Neural cell (in vitro differentiated cells): ENCODE measurements around the gene SENP8. TPM values are rescaled to one million over a fixed set of nuclear protein-coding genes. Genes with fewer than 3 reads are reported as not detected.

Source experiments
- H2AFZ ChIP-seq: fragments of 200-600, 300-800 bp; sonication (generic), shearing (Covaris generic); 2 replicates; pipeline ENCODE4 v1.6.0; 2014; ENCODE audit warnings: low read depth, mild to moderate bottlenecking, antibody characterized with exemption, low read length, moderate library complexity
- H3F3A ChIP-seq: fragments of 200-600 bp; shearing (Covaris generic); 2 replicates; pipeline ENCODE4 v1.6.1; 2016; ENCODE audit warnings: mild to moderate bottlenecking, moderate library complexity, mixed read lengths, antibody characterized with exemption, low read length; ENCODE audit not compliant: insufficient read depth, poor library complexity, severe bottlenecking
- H3K27ac ChIP-seq: fragments of 200-600, 300-800 bp; sonication (generic), shearing (Covaris generic); 2 replicates; pipeline ENCODE4 v1.5.1; 2014; ENCODE audit warnings: mild to moderate bottlenecking, low read length, moderate library complexity
- H3K27me3 ChIP-seq: fragments of 300-800, 200-600 bp; sonication (generic), shearing (Covaris generic); 2 replicates; pipeline ENCODE4 v1.6.0; 2014; ENCODE audit warnings: mild to moderate bottlenecking, low read depth, low read length, moderate library complexity; ENCODE audit not compliant: insufficient read depth
- H3K36me3 ChIP-seq: fragments of 300-800, 200-600 bp; sonication (generic), shearing (Covaris generic); 2 replicates; pipeline ENCODE4 v1.5.1; 2014; ENCODE audit warnings: mild to moderate bottlenecking, antibody characterized with exemption, low read length, moderate library complexity; ENCODE audit not compliant: insufficient read depth
- H3K4me2 ChIP-seq: fragments of 300-800, 200-600 bp; sonication (generic), shearing (Covaris generic); 2 replicates; pipeline ENCODE4 v1.6.0; 2014; ENCODE audit warnings: mild to moderate bottlenecking, low read length
- H3K4me3 ChIP-seq: fragments of 300-800, 200-600 bp; sonication (generic), shearing (Covaris generic); 2 replicates; pipeline ENCODE4 v1.5.1; 2014; ENCODE audit warnings: mild to moderate bottlenecking, low read length, moderate library complexity
- H3K79me2 ChIP-seq: fragments of 200-600 bp; shearing (Covaris generic); replicated peaks from 2 replicates; pipeline ENCODE4 v1.6.0; 2014; ENCODE audit warnings: mild to moderate bottlenecking, low read length, moderate library complexity; ENCODE audit not compliant: insufficient read depth
- H3K9ac ChIP-seq: fragments of 300-800, 200-600 bp; sonication (generic), shearing (Covaris generic); 2 replicates; pipeline ENCODE4 v1.6.1; 2016; ENCODE audit warnings: mild to moderate bottlenecking, low read length, mixed read lengths
- H3K9me2 ChIP-seq: fragments of 200-600 bp; shearing (Covaris generic); 2 replicates; pipeline ENCODE4 v1.6.1; 2016; ENCODE audit warnings: mild to moderate bottlenecking, low read length, mixed read lengths; ENCODE audit not compliant: insufficient read depth
- H3K9me3 ChIP-seq: fragments of 200-600, 300-800 bp; sonication (generic), shearing (Covaris generic); 2 replicates; pipeline ENCODE4 v1.6.1; 2016; ENCODE audit warnings: mild to moderate bottlenecking, mixed run types, low read length, moderate library complexity, mixed read lengths
- H4K20me1 ChIP-seq: fragments of 200-600 bp; shearing (Covaris generic); 2 replicates; pipeline ENCODE4 v1.6.1; 2016; ENCODE audit warnings: mild to moderate bottlenecking, mixed run types; ENCODE audit not compliant: insufficient read depth
- CTCF ChIP-seq: fragments of 450-650 bp; IDR thresholded peaks from 2 replicates; pipeline ENCODE4 v1.5.1; 2014; ENCODE audit warnings: antibody characterized with exemption, mild to moderate bottlenecking, moderate library complexity; ENCODE audit not compliant: poor library complexity, severe bottlenecking
- EP300 ChIP-seq: fragments of 450-650 bp; conservative IDR thresholded peaks from 2 replicates; pipeline ENCODE4 v1.6.1; 2014; ENCODE audit warnings: antibody characterized with exemption, mild to moderate bottlenecking, moderate library complexity; ENCODE audit not compliant: poor library complexity, severe bottlenecking
- EZH2 ChIP-seq: fragments of 200-600, 300-800 bp; shearing (Covaris generic), sonication (generic); IDR thresholded peaks from 2 replicates; pipeline ENCODE4 v1.6.1; 2014; ENCODE audit warnings: antibody characterized with exemption, low read length, borderline replicate concordance, mild to moderate bottlenecking; ENCODE audit not compliant: insufficient read depth, poor library complexity, severe bottlenecking
- POLR2AphosphoS5 ChIP-seq: IDR thresholded peaks from 2 replicates; pipeline ENCODE4 v1.6.1; 2012
- RAD21 ChIP-seq: fragments of 450-650 bp; conservative IDR thresholded peaks from 2 replicates; pipeline ENCODE4 v1.6.1; 2014; ENCODE audit warnings: antibody characterized with exemption, mild to moderate bottlenecking, moderate library complexity
- REST ChIP-seq: IDR thresholded peaks from 2 replicates; pipeline ENCODE4 v1.6.1; 2012; ENCODE audit warnings: borderline replicate concordance
- SMC3 ChIP-seq: fragments of 450-650 bp; conservative IDR thresholded peaks from 2 replicates; pipeline ENCODE4 v1.6.1; 2014; ENCODE audit warnings: antibody characterized with exemption, mild to moderate bottlenecking, moderate library complexity; ENCODE audit not compliant: poor library complexity
- TAF1 ChIP-seq: IDR thresholded peaks from 2 replicates; pipeline ENCODE4 v1.6.1; 2012; ENCODE audit warnings: low read depth
- polyA plus RNA-seq: library from polyadenylated mRNA; depleted of rRNA; stranded (reverse); fragments of >200 nt; gene quantifications from 2 replicates; pipeline ENCODE4 v1.2.3, GENCODE V29; 2014

Gene SENP8
- polyA plus RNA-seq, 1 donor from 2014 or later: 3.2 TPM

GRCh38 chr15:72105111-72105510, 13.1 kb upstream of the SENP8 start:
- Histone ChIP-seq H3K27ac (no peak overlapping the region), H3K9me3 (no peaks in the 10 kb centered on the region), H4K20me1 (no peaks in the 10 kb centered on the region), H3K4me3 (no peak overlapping the region), H3K4me2 (no peak overlapping the region), H3K9ac (no peak overlapping the region), H3F3A (no peaks in the 10 kb centered on the region), H3K36me3 (no peaks in the 10 kb centered on the region), H3K27me3 (no peaks in the 10 kb centered on the region), H3K79me2 (peaks cover 14% of the 10 kb centered on the region), H3K9me2 (no peaks in the 10 kb centered on the region), H2AFZ (no peak overlapping the region)
- TF ChIP-seq POLR2AphosphoS5 (no peak), RAD21 (no peak), CTCF (no peak)

- no peaks in the 10 kb centered on the region for H4K20me1 ChIP-seq
- no peak overlapping the region for H3K4me2 ChIP-seq
- no peaks in the 10 kb centered on the region for H3K9me3 ChIP-seq
- no peak overlapping the region for H2AFZ ChIP-seq
- no peaks in the 10 kb centered on the region for H3K27me3 ChIP-seq
- no peak for TF ChIP-seq CTCF
- H3K27ac ChIP-seq: no peak overlapping the region
- H3K4me3 ChIP-seq: no peak overlapping the region
- no peaks in the 10 kb centered on the region for H3K9me2 ChIP-seq
- H3F3A ChIP-seq: no peaks in the 10 kb centered on the region
- peaks cover 14% of the 10 kb centered on the region for H3K79me2 ChIP-seq
- H3K36me3 ChIP-seq: no peaks in the 10 kb centered on the region
- no peak overlapping the region for H3K9ac ChIP-seq
Measured at GRCh38 chr15:72106068-72106467, 12.1 kb upstream of the SENP8 start.

GRCh38 chr15:72110355-72110754, 7.8 kb upstream of the SENP8 start:
- H3F3A ChIP-seq: no peaks in the 10 kb centered on the region
- no peaks in the 10 kb centered on the region for H3K27me3 ChIP-seq
- H3K9me2 ChIP-seq: no peaks in the 10 kb centered on the region
- peaks cover 38% of the 10 kb centered on the region for H3K79me2 ChIP-seq
- H3K9me3 ChIP-seq: no peaks in the 10 kb centered on the region
- no peak overlapping the region for H3K4me3 ChIP-seq
- H3K9ac ChIP-seq: no peak overlapping the region
- TF ChIP-seq TAF1 (no peak), EZH2 (no peak), EP300 (no peak), REST (no peak), CTCF (no peak), RAD21 (no peak), SMC3 (no peak)
- no peak overlapping the region for H3K4me2 ChIP-seq
- no peak overlapping the region for H3K27ac ChIP-seq
- H4K20me1 ChIP-seq: peaks cover 3% of the 10 kb centered on the region
- no peak overlapping the region for H2AFZ ChIP-seq
- no peaks in the 10 kb centered on the region for H3K36me3 ChIP-seq
